RPMI8226 (cell line): ENCODE measurements around the gene AKR1B15.
"Not testable (repeated sequence)": the region's sequence is repeated elsewhere in the genome, so short reads cannot be mapped to it uniquely, and the experiment has no call there.

Source experiments
- DNase-seq: peaks from one replicate; pipeline ENCODE4 v3.0.0-alpha.2; 2015

The AKR1B15 gene

DNA sequence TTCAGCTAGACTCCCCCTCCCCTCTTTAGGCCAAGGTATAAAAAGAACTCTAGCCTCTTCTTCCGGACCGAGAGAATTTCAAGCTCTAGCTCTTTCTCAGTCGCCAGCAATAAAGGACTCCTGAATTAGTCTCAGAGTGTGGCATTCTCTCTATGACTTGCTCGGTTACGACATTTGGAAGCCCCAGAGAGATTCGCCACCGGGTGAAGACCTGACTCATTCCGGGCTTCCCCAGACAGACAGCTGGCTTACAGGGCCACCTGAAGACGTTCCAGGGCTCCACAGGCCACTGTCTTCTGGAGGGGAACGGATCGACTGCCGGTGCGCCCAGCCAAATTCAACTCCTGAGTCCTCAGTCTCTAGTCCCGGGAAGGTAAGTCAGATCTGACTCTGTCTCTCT lies at the start of gene AKR1B15:
Gene AKR1B15, plus strand, starts transcription at position 234 of the 400 bp plus-strand sequence. CDS start 15,510 bp downstream, outside the sequence.
- no peak for DNase-seq

DNA sequence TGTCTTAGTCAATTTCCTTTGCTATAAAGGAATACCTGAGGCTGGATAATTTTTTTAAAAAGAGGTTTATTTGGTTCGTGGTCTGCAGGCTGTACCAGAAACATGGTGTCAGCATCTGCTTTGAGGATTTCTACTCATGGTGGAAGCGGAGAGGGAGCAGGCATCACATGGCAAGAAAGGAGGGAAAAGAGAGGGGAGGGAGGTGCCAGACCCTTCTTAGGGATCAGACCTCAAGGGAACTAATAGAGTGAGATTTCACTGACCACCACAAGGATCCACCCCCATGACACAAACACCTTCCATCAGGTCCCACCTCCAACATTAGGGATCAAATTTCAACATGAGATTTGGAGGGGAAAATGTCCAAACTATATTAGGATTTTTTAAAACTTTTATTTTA lies 48.5 kb upstream of the AKR1B15 start:
- DNase-seq, result no peak

DNA sequence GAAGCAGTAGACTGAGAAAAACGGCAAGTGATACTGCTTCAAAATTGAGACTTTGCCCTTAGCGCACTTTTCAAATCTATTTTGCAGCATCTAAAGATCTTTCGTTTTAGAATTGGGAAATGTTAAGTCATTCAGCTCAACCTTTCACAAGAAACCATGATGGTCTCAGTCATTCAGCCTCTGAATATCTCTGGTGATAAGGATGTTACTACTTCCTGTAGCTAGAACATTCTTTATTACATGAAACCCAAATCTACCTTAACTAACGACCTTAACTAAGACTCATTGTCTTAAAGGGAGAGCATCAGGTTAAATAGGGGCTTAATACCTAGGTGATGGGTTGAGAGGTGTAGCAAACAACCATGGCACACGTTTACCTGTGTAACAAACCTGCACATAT lies 47.9 kb upstream of the AKR1B15 start:
- no peak for DNase-seq

DNA sequence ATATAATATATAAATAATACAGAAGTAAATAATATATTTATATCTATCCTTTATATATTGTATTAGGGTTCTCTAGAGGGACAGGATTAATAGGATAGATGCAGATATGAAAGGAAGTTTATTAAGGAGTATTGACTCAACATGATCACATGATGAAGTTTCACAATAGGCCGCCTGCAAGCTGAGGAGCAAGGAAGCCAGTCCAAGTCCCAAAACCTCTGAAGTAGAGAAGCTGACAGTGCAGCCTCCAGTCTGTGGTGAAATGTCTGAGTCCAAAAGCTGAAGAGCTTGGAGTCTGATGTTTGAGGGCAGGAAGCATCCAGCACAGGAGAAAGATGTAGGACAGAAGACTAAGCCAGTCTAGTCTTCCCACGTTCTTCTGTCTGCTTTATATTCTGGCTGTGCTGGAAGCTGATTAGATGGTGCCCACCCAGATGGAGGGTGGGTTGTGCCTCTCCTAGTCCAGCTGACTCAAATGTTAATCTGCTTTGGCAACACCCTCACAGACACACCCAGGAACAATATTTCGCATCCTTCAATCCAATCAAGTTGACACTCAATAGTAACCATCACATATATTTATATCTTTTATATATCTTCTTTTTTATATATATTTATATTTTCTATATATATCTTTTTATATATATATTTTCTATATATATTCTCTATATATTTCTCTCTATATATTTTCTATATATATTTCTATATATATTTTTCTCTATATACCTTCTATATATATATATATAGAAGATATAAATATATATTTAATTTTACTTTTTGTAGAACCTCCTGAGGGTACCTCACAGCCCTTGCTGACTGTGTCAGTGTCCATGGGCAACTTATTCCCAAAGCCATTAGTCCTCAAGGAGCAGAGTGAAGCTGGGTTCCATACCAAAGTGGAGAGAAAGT lies 46.2 kb upstream of the AKR1B15 start:
- no peak for DNase-seq

DNA sequence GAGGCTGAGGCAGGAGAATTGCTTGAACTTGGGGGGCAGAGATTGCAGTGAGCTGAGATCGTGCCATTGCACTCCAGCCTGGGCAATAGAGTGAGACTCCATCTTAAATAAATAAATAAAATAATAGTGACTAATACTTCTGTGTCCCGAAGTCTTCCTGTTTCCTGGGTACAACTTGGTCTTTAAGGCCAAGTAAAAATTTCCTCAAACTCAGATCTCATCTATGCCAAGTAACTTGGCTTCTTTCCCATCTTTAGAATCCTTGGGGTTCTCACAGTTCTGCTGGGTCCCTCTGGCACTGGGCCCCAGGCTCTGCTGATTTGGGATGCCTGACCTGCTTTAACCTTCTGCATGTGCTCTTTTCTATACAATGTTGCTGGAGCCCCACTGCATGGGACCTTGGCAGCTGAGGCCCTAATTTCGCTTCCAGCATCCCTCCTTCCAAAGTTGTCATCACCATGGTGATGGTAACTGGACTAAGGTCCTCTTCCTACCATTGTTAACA lies 44.2 kb upstream of the AKR1B15 start:
- DNase-seq, result no peak

DNA sequence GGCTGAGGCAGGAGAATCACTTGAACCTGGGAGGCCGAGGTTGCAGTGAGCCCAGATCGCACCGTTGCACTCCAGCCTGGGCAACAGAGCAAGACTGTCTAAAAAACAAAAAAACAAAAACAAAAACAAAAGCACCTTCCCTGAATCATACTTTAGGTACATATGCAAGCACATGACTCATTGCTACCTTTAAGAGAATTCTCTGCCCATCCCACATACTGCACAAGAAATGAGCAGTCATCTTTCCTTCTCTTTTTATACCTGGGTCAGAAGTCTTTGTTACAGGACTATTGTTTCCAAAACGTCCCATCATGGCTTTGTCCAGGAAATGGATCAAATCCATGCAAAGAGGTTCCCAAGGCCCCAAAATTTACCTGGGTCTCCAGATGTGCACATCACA lies 43.1 kb upstream of the AKR1B15 start:
- no peak for DNase-seq

DNA sequence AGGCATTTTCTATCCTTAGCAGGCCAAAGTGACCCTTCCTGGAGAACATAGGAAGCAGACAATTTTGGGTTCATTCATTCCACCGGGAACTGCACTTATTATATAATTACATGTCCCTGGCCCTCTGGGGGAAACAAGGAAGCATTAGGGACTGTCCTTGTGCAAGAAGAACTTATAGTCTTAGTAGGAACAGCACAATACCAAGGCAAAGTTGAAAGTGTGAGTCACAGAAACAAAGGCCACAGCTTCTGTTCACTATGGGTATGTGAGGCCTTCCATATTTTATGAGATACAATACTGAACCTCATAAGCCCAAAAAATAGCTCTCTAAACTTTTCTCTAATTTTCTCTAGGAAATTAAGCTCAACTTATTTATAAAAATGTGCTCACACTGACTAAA lies 39.9 kb upstream of the AKR1B15 start:
- no peak for DNase-seq

DNA sequence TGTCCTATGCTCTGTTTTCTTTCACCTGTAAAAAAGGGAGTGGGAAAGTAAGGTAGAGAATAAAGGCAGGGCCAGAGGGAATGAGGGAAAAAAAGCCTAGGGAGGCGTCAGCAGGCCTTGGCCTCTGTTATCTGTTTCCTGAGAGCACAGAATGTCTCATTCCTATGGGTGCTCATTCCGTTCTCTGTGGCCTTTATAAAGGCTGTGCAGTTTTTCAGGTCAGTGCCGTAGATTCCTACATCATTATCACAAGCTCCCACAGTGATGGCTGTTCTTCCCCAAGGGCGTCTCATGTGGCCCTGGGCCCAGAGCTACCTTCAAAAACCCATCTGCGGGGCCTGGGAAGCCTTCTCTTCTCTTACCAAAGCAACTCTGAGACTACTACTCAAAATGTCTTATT lies 38.3 kb upstream of the AKR1B15 start:
- no peak for DNase-seq

DNA sequence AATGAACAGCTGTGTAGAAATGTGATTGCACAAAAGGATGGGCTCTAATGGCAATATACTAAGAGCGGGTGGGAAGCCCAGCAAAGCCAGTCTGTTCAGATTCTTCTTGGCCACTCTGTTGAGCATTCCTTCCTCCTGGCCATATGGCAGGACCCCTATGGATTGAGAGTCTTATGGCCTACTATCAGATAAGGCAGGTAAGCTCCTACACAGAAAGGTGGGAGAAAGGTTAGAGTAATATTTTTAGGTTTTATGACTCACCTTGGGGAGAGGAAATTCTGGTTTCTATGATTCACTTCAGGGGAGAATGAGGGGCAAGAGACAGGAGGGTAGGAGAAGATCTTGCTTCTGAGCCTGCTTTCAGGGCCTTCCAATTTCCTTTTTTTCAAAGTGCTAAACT lies 36.6 kb upstream of the AKR1B15 start:
- DNase-seq, result no peak

DNA sequence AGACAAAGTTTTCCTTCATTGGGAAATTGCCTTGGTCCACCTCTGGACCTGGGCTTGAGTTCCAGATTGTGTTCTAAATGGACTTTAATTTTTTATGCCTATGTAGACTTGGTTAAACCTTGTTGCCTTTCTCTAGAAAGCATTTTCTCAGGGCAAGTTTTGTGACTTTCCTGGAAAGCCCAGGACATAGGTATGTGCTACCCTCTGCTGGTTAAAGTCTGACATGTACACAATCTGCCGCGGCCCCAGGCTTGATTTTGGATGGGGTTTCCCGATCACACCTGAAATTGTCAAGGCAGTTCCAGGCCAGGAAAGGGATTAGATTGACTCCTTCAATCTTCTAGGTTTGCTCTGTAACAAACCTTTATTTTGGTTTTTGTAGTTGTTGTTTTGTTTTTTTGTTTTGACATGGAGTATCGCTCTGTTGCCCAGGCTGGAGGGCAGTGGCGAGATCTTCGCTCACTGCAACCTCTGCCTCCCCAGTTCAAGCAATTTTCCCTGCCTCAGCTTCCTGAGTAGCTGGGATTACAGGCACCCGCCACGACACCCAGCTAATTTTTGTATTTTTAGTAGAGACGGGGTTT lies 35.6 kb upstream of the AKR1B15 start:
- peak; percentile 57 for DNase-seq

DNA sequence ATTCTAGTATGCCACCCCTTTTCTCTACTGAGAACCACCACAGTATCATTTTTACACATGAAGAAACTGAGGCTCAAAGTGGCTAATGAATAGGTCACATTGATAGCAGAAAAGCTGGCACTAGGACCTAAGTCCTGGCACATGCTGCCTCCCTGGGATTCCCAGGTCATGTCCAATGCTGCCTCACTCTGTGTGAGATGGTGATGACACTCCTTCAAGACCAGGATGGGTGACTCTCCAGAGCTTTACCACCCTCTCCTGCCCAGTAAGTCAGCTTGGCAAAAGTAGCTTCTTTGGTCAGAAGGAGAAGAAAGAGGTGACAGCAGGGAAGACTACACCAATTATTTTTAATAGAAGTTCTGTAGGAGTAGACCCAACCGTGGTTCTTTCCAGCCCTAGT lies 34.8 kb upstream of the AKR1B15 start:
- no peak for DNase-seq

DNA sequence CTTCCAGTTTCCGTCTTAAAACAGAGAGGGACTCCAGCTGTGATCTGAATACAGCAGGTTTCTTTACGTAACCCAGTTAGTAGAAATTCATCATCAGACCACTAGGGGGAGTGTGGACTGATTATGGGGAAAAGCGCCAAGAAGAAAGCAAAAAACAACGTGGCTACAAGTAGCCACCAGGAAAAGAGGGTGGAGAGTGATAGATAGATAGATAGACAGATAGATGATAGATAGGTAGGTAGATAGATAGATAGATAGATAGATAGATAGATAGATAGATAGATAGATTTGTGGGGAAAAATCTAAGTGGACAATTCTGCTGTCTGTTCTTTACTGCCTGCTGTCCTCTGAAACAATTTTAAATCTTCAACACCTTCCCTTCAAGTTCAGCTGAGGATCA lies 34.2 kb upstream of the AKR1B15 start:
- peak; percentile 82 for DNase-seq

DNA sequence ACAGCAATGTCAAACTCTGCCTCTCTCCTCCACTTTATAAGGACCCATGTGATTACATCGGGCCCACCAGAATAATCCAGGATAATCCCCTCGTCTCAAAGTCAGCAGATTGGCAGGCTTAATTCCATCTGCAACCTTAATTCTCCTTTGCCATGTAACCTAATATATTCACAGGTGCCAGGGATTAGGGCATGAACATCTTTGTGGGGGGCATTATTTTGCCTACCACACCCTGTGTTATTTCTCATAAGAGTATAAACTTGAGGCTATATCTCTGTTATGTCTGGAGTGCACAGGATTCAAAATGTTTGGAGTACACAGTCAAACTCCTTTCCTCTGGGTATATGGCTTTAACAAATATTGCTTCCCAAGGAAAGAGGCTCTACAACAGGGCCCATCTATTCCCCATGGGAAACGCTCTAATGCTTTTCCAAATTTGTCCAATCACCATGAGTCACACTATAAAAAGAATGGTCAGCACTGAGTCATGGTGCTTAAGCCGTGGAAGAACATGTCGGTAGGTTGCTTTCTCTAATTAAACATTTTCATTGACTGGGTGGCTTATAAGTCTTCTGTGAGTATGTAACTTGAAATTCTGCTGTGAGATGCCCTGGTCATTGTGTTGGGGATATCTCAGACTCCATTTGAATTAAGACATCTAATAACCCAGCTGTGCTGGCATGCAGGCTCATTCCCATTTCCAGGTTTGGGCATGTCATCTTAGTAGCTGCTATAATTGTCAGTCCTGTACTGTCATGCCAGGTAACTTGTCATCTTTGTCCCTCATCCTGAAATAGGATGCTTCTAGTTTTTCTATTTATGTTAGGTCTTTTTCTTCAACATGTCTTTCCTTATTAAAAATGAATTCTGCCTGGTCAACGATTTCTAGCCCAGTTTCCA lies 33.1 kb upstream of the AKR1B15 start:
- DNase-seq, result no peak

DNA sequence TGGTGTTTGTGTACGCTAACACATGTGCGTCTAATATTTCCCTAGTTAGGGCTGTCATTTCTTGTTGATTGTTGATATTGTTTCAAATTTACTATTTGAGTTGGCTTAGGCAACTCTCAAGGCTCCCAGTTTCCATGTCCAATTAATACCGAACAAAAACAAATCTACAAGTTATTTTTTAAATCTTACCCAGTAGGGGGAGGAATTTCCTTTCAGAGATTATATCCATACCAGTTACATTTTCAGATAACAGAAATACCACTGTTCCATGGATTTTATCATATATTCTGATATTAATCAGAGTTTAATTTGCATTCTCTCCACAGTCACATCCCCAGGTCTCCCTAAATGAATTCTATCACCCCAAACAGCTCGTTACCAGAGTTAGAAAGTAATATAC lies 28.8 kb upstream of the AKR1B15 start:
- DNase-seq, result no peak

DNA sequence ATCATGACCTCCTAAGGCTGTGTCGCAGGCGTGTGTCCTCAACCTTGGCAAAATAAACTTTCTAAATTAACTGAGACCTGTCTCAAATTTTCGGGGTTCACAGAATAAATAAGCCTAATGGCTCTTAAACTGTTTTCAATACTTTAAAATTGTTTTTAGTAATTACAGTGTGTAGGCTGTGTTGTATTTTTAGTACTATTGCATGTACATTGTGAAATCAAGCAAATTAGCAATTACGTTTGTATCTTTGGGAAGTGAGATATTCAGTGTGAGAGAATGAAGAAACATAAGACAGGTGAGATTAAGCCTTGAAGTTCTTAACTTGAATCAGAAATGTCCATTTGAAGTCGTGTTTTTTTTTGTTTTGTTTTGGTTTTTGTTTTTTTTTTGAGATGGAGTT lies 26.3 kb upstream of the AKR1B15 start:
- no peak for DNase-seq

DNA sequence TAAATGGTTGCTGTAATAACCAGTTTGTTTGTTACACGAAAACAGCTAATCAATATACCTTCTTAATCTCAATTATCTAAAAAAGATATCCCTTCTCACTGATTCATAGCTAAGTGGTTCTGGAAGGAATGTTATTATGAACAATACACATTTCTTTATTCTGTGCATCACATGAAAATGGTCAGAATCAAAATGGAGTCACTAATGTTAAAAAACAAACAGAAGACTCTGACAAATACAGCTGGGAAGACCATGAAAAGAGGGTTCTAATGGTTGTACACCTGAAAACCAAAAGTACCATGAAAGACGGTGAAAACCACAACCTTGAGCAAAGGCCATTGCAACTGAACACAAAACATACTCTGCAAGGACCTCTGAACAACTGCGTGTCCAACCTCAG lies 23.5 kb upstream of the AKR1B15 start:
- not testable (repeated sequence) for DNase-seq

DNA sequence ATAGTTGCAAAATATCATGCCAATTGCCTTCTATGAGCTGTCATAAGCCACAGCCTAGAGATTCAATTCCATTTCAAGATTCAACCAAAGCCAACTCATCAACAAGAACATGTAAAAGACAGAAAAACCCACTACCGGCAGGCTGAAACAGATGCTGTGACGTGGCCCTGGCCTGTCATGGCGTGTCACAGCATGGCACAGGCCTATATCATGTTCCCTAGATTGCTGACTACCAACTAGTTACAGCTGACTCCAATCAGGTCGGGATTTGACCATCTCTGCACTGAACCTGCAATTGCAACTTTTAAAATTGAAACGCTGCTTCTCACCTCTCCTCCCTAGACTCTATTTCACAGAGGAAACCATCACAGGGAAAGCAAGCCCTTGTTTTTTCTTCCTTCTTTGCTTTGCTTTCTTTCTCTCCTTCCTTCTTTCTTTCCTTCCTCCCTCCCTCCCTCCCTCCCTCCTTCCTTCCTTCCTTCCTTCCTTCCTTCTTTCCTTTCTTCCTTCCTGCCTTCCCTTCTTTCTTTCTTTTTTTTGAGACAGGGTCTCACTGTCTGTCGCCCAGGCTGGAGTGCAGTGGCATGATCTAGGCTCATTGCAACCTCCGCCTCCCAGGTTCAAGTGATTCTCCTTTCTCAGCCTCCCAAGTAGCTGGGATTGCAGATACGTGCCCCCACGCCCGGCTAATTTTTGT lies 22.2 kb upstream of the AKR1B15 start:
- not testable (repeated sequence) for DNase-seq

DNA sequence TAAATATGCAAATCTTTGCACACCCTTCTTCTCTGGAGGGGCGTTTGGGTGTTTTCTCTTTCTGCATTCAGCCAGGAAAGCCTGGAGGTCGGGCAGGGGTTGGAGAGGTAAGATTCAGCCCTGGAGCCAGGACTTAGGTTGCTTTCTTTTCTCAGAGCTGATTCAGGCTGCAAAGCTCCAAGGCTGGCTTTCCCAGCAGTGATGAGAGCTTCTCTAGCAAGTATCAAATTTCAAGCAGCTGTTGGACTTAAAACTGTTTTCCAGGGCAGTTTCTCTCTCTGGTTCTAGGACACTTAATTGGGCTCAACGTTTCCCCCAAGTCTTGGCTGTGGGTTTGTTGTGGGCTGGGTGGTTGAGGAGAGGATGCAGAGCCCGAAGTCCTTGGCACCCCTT lies 20.9 kb upstream of the AKR1B15 start:
- no peak for DNase-seq

DNA sequence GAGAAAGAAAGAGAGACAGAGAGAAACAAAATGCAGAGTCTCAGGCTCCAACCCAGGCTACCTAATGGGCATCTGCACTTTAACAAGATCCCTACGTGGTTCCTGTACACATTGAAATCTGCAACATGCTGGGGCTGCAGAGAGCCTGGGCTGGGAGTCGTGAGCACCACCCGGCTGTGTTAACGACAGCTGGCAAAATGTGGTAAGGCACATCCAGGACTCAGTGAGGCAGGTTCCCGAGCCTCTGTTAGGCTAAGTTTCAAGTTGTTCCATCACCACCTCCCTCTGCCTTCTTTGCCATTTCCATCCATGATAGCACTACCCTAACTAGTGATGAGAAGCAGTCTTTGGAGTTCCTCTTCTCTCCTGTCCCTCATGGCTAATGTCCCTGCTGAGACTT lies 20.2 kb upstream of the AKR1B15 start:
- no peak for DNase-seq

DNA sequence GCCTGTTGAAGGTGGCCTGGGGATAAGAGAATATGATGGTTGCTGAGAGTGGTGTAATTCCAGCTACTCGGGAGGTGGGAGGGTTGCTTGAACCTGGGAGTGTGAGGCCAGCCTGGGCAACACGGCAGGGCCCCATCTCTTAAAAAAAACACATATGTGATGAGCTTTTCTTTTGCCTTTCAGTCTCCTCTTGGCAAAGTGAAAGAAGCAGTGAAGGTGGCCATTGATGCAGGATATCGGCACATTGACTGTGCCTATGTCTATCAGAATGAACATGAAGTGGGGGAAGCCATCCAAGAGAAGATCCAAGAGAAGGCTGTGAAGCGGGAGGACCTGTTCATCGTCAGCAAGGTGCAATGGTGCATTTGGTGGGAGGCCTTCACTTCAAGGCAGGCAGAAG lies 18.4 kb upstream of the AKR1B15 start:
- DNase-seq, result no peak

DNA sequence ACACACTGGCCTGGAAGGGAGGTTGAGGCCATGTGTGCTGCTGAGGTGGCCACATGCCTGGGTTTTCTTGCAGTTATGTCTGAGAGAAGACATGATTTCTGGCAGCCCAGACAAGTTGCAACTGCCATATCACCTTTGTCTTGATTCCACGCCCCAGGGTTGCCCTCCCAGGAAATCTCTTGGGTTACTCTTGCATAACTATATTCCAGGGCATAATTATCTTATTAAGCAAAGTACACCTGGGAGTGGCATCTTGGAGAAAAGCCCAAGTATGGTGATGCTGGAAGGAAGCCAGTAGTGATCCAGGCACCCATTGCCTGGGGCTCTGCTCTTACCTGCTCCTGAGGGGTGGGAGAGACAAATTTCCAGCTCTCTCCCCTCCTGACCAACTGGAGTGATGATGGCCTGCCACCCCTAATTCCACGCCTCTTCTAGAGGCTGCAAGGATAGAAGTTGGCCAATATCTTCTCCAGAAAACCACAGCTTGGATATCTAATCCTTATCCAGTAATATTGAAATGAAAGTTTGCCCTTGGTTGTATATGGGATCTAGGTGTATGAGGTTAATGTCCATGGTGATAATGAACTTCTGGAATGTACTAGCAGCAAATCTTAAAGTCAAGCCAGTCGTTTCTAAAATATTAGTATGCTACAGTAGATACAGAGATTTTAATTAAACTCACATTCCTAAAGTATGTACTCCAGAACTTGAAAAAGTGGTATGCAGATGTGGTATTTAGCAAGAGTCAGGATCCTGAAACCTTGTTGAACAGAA lies 16.5 kb upstream of the AKR1B15 start:
- DNase-seq, result no peak

DNA sequence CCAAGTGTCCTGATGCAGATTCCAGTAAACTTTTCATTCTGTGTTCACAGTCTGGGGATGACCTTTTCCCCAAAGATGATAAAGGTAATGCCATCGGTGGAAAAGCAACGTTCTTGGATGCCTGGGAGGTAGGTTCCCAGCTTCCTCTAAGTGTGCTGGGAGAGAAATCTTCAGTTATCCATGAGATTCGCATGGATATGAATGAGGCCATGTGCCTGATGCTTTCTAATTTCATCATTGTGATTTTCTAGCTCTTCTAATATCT lies 16.0 kb upstream of the AKR1B15 start:
- DNase-seq, result no peak
